Keratinocyte (primary cell): ENCODE measurements around the gene HCN3.

Experiments
- CTCF ChIP-seq, 3 experiments: IDR thresholded peaks in 1 of 3; conservative IDR thresholded peaks in 1 of 3; optimal IDR thresholded peaks in 1 of 3; 2 replicates in 2 of 3; 3 replicates in 1 of 3; pipeline versions ENCODE3 to v1.5.1; 2011; ENCODE audit warnings: low read length in 3 of 3, mild to moderate bottlenecking in 3 of 3, moderate library complexity in 2 of 3, control low read depth in 1 of 3, inconsistent platforms in 1 of 3; ENCODE audit not compliant: insufficient read depth in 2 of 3; ENCODE audit errors: extremely low read depth in 1 of 3
- EZH2 ChIP-seq: IDR thresholded peaks from one replicate; pipeline ENCODE4 v1.6.1; 2012; ENCODE audit warnings: inconsistent platforms, mild to moderate bottlenecking, low read length, moderate library complexity

- TF ChIP-seq CTCF (optimal IDR thresholded peaks at IDR 0.05 in 1 of 3, IDR thresholded peaks at IDR 0.05 in 1 of 3, conservative IDR thresholded peaks at IDR 0.05 in 1 of 3; ENCODE audit: extremely low read depth in 1 of 3, insufficient read depth in 2 of 3, low read length in 3 of 3) (no peak), EZH2 (no peak)
These were observed 7.2 kb downstream of the HCN3 start for GRCh38 chr1:155284476-155284875.
